Smooth muscle cell of the brain vasculature (primary cell): ENCODE results near the gene RALA.

Source experiments
- DNase-seq: peaks from one replicate; pipeline ENCODE4 v3.0.0-alpha.2; 2012; ENCODE audit warnings: low read depth, low spot score

Gene RALA

GRCh38 chr7:39613577-39613976 lies 9.8 kb upstream of the RALA start:
- no peak for DNase-seq

GRCh38 chr7:39614299-39614698 lies 9.1 kb upstream of the RALA start:
- no peak for DNase-seq

- DNase-seq = no peak
Measured at GRCh38 chr7:39615350-39615975, 7.9 kb upstream of the RALA start.

- no peak for DNase-seq
Measured at GRCh38 chr7:39616138-39616537, 7.2 kb upstream of the RALA start.

GRCh38 chr7:39617005-39617404 lies 6.4 kb upstream of the RALA start:
- DNase-seq = no peak

- DNase-seq = no peak
Measured at GRCh38 chr7:39618868-39619267, 4.5 kb upstream of the RALA start.

- DNase-seq = no peak
Measured at GRCh38 chr7:39620486-39620885, 2.9 kb upstream of the RALA start.

GRCh38 chr7:39621261-39621660 lies 2.1 kb upstream of the RALA start:
- no peak for DNase-seq

- no peak for DNase-seq
Measured at GRCh38 chr7:39621784-39622411, 1.5 kb upstream of the RALA start.

GRCh38 chr7:39622609-39623008 lies 763 bp upstream of the RALA start:
- DNase-seq = no peak

- no peak for DNase-seq
Measured at GRCh38 chr7:39623732-39624441, 515 bp downstream of the RALA start.

GRCh38 chr7:39624442-39624807 lies 1.1 kb downstream of the RALA start:
- no peak for DNase-seq

- no peak for DNase-seq
Measured at GRCh38 chr7:39624935-39625694, 1.7 kb downstream of the RALA start.

- DNase-seq = no peak
Measured at GRCh38 chr7:39631736-39632308, 8.4 kb downstream of the RALA start.

- no peak for DNase-seq
Measured at GRCh38 chr7:39633563-39634477, 10.4 kb downstream of the RALA start.

- no peak for DNase-seq
Measured at GRCh38 chr7:39634478-39634805, 11.1 kb downstream of the RALA start.

GRCh38 chr7:39637400-39637799 lies 14.0 kb downstream of the RALA start:
- no peak for DNase-seq

GRCh38 chr7:39637963-39638485 lies 14.7 kb downstream of the RALA start:
- DNase-seq = no peak

- DNase-seq = no peak
Measured at GRCh38 chr7:39642896-39643295, 19.5 kb downstream of the RALA start.

- no peak for DNase-seq
Measured at GRCh38 chr7:39644170-39644569, 20.8 kb downstream of the RALA start.
